Measurements from ENCODE around the gene KDM3A.

The KDM3A gene

GRCh38 chr2:86519349-86519748, 78.2 kb downstream of the KDM3A start:
- DNase-seq (ENCODE audit: low spot score), result no peak

DNA sequence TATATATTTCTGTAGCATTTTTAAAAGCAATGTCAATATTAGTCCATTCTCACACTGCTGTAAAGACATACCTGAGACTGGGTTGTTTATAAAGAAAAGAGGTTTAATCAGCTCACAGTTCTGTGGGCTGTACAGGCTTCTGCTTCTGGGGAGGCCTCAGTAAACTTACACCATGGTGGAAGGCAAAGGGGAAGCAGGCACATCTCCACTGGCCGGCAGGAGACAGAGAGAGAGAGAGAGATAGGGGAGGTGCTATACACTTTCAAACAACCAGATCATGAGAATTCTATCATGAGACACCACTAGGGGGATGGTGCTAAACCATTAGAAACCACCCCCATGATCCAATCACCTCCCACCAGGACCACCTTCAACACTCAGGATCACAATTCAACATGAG, 79.0 kb downstream of the KDM3A start:
- no peak for DNase-seq (ENCODE audit: low spot score)

GRCh38 chr2:86521922-86522321, 80.8 kb downstream of the KDM3A start:
- no peak for DNase-seq (ENCODE audit: low spot score)

- DNase-seq (ENCODE audit: low spot score), result no peak
These were observed 81.5 kb downstream of the KDM3A start for GRCh38 chr2:86522711-86523110.

DNA sequence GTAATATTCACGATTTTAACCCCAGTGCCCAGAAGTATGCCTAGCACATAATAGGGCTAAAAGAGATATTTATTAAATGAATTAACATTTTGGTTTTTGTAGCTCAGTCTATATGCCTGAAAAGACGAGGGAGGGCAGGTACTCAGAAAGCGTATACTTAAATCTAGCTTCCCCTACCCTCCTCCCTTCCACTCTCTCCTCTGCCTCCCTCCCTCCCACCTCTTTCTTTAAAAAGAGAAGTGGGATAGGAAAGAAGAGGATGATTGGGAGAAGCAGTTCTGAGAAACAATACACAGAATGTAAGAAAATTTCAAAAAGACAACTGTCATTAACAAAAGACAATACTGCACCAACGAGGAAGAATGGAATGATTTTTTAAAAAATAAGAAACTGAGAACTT, 82.3 kb downstream of the KDM3A start:
- DNase-seq (ENCODE audit: low spot score), result no peak

- DNase-seq (ENCODE audit: low spot score), result no peak
These were observed 84.5 kb downstream of the KDM3A start for GRCh38 chr2:86525421-86526340.

- no peak for DNase-seq (ENCODE audit: low spot score)
These were observed 92.4 kb downstream of the KDM3A start for GRCh38 chr2:86533589-86533988.

DNA sequence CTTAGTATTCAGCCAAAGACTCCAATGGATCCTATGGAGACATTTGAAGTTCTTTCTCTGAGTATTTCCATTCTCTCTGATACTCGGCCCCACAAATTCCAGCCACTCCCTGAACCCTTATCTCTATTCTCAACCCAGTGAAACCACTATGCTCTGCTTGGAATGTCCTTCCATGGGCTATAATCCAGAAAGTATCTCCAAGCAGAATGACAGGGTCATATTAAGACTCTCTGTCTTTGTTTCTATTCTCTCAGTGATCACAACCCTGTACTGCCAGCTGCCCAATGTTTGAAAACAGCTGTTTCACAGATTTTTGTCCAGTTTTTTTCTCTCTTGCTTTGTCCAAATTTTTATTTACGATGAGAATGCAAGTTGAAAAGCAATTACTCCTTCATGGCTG, 100.2 kb downstream of the KDM3A start:
- no peak for DNase-seq (ENCODE audit: low spot score)

Measured in ecto neural progenitor cell (in vitro differentiated cells).